NCI-H510A (cell line): Measurements from ENCODE around the gene KCNMA1.
"Not testable (repeated sequence)": the region's sequence is repeated elsewhere in the genome, so short reads cannot be mapped to it uniquely, and the experiment has no call there.

ENCODE experiments used
- DNase-seq: peaks from one replicate; lab custom pipeline; 2025; lab: John Stamatoyannopoulos, UW

The KCNMA1 gene

DNA sequence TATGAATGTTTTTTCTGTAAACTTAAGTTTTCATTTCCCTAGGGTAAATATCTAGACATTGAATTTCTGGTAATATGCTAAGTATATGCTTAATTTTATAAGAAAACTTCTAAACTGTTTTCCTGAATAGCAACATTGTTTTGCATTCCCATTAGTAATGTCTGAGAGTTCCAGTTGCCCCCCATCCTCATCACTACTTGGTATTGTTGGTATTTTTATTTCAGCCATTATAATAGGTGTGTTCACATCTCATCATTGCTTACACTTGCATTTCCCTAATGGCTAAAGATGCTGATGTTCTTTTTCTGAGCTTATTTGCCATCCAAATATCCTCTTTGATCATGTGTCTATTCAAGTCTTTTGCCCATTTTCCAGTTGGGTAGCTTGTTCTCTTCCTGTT lies 269.6 kb downstream of the KCNMA1 start:
- no peak for DNase-seq

GRCh38 chr10:77363210-77363609 lies 274.4 kb downstream of the KCNMA1 start:
- DNase-seq, result no peak

DNA sequence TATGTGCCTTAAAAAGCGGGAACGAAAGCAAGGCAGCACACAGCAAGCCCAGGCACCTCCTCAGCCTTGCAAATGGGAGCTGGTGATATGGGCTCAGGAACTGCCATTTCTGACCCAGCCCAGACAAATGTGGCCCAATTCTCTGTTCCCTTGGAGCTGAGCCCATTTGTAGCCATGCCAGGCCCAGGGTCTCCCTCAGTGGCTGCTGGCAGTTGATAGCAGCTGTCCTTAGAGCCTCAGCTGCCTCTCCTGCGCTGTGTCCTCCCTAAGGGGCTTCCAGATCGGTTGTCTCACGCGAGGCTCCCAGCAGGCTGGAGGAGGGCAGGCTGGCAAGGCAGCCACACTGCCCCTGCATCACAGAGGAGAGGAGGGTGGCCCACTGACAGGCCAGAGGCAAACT lies 275.8 kb downstream of the KCNMA1 start:
- no peak for DNase-seq

DNA sequence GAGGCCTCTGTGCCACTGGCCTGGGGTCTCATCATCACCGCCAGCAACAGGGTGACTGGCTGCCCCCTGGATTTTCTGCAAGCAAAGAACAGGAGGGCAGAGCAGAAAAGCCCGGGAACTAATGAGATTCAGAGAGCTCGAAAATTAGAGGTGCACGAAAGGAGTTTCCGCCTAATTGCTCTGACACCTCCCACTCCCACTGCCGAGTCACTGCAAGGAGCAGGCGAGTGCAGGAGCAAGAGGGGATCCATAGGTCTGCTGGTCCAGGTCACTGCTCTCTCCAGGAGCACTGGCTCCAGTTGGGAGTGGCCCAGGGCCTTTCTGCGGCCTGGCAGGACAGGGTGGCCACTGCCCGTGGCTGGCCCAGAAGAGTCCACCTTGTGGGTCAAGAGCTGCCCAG lies 276.2 kb downstream of the KCNMA1 start:
- no peak for DNase-seq

GRCh38 chr10:77360835-77361234 lies 276.8 kb downstream of the KCNMA1 start:
- no peak for DNase-seq

GRCh38 chr10:77359950-77360520 lies 277.6 kb downstream of the KCNMA1 start:
- no peak for DNase-seq

- DNase-seq, result no peak
Observed at GRCh38 chr10:77359287-77359691, 278.3 kb downstream of the KCNMA1 start.

- DNase-seq, result no peak
Observed at GRCh38 chr10:77358656-77359055, 279.0 kb downstream of the KCNMA1 start.

GRCh38 chr10:77357611-77358310 lies 279.8 kb downstream of the KCNMA1 start:
- no peak for DNase-seq

DNA sequence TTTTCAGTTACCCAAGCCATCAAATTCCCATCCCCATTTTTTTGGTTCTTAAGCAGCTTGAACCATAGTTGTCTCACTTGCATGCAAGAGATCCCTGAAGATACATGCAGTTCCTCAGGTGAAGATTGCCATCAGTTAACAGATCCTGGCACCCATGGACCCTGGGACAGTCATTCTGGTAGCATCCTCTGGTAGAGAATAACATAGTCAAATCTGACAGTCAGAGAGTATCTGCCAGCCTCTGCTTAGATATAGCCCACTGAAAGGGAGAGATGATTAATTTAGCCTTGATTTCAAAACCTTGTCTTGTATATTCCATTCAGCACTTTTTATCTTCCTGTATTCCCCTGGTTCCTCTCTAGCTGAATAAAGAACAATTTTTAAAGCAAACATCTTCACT lies 280.4 kb downstream of the KCNMA1 start:
- DNase-seq, result no peak

DNA sequence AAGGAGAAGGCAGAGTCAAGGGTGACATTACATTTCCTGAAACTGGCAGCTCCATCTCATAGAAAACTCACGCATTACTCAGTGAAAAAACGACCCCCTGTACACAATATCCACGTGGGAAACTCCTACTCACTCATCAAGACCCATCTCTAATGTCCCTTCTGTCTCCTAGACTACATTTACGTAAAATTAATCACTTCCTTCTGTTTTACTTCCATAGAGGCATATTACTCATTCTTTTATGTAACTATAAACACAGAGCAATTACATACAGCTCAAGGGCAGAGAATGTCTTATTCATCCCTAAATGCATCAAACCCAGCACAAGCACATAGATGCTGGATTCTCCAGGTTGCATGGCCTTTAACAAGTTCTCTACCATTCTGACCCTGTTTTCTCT lies 281.8 kb downstream of the KCNMA1 start:
- no peak for DNase-seq

DNA sequence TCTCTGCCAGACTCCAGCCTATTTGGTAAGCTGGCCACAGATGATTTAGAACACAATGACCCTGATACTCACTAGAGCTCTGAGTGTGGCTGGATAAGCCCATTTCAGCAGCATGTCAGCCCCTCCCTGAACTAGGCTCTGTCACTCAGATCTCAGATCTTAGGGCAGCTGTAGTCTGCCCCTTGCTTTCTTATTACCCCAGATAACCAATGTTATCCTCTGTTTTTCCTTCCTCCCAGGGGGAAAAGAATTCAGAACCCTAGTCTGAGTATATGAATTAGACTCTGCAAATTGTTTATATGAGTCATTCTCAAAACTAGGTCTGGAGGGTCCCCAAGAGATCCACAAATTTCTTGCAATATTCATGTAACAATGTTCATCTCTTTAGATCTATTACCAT lies 286.2 kb downstream of the KCNMA1 start:
- no peak for DNase-seq

- no peak for DNase-seq
Observed at GRCh38 chr10:77350711-77351119, 286.9 kb downstream of the KCNMA1 start.

DNA sequence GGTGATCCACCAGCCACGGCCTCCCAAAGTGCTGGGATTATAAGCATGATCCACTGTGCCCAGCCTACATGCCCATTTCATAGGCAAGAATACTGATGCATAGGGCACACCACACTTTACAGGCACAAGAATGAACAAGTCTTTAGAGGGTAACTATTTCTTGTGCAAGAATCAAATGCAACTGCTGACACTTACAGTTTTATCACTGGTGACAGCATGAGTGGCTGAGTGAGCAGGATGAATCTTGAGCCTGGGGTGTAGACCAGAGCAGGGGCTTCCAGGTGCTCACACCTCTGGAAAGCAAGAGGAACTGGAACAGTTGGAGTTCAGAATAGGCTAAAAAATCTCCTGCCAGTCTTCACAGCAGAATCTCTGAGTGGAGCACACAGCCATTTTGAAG lies 287.5 kb downstream of the KCNMA1 start:
- DNase-seq, result no peak

- DNase-seq, result no peak
Observed at GRCh38 chr10:77349226-77349625, 288.4 kb downstream of the KCNMA1 start.

DNA sequence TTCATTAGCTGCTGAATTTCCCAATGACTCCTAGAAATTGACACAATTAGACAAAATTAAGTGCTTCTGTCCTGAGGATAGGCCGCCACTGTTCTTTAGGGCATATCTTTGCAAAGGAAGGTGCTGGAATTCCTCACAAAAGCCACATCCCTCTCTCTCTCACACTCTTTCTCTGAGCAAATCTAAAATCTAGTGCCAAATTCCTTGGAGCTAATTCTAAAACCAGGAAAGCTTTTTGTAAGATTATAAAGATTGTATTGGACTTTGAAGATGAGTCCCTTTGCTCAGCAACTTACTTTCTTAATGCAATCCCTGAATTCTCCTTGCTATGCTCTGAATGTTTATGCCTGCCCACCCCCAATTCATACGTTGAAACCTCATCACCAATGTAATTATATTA lies 288.9 kb downstream of the KCNMA1 start:
- no peak for DNase-seq

DNA sequence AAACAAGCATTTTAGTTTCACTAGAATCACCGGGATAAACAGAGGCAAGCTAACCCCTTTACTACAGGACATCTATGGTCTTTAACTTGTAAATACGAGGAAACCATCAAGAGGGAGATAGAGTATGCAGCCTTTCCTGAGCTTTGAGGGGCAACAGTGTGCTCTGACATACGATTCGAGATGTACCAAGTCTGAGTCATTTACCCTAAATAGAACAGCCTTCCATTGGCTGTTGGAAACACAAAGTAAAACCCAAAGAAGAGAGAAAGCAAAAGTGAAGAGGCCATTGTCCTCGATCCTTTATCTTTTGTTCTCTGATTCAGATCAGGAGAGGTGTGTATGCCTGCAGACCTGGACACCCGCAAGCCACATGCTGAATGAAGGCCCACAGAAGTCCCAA lies 289.5 kb downstream of the KCNMA1 start:
- DNase-seq, result no peak

DNA sequence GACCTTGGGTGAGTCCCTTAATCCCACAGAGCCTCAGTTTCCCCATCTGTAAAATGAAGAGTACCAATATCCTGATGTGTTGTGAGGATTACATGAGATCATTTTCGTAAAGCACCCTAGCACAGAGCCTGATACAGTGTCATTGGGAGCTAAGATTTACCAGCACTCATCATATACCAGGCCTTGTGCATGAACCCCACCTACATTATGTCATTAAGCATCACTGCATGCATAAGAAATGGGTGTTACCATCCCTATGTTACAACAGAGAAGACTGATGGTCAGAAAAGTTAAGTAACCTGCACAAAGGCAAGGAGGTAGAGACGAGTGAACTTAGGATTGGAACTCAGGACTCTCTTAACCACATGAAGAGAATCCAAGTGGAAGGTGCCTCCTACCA lies 290.6 kb downstream of the KCNMA1 start:
- DNase-seq, result no peak

DNA sequence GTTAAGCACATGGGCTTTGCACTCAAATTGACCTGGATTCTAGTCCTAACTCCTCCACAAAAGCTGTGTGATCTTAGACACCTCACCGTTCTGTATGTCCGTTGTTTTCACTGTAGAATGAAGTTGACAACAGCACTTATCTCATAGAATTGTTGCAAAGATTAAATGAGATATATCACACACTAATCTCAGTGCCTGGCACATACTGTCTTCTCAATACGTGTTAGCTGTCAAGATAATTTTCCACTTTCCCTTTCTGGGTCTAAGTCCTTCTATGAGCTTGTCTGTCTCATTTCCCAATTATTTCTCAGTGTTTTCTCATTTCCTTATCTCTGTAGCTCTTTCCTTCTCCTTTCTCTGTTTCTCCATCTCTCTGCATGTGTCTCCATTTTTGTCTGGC lies 296.6 kb downstream of the KCNMA1 start:
- DNase-seq, result no peak

GRCh38 chr10:77339872-77340271 lies 297.7 kb downstream of the KCNMA1 start:
- not testable (repeated sequence) for DNase-seq

GRCh38 chr10:77339166-77339565 lies 298.4 kb downstream of the KCNMA1 start:
- no peak for DNase-seq

GRCh38 chr10:77338143-77338542 lies 299.5 kb downstream of the KCNMA1 start:
- no peak for DNase-seq

- no peak for DNase-seq
Observed at GRCh38 chr10:77334501-77334900, 303.1 kb downstream of the KCNMA1 start.
